Fibroblast of villous mesenchyme (primary cell): ENCODE measurements around the gene LRRTM2. TPM values are rescaled to one million over a fixed set of nuclear protein-coding genes. Genes with fewer than 3 reads are reported as not detected.
A peak's percentile ranks its signal among the peaks of the same experiment; 100 is the strongest.

ENCODE experiments used
- DNase-seq: peaks from one replicate; pipeline ENCODE4 v3.0.0-alpha.2; 2010; ENCODE audit warnings: low read depth
- H3K4me3 ChIP-seq: 2 replicates; pipeline ENCODE4 v1.5.1; 2011; ENCODE audit warnings: low read depth, mild to moderate bottlenecking, low read length
- CTCF ChIP-seq: IDR thresholded peaks from 2 replicates; pipeline ENCODE4 v1.5.1; 2012; ENCODE audit warnings: low read depth, mild to moderate bottlenecking, low read length; ENCODE audit not compliant: insufficient read depth
- total RNA-seq: library from RNA; depleted of rRNA; stranded (reverse); fragments of >200 nt; gene quantifications from 2 replicates; pipeline ENCODE4 v1.2.3, GENCODE V29; 2012

LRRTM2 gene
- total RNA-seq, 1 donor: under 0.01 TPM

GRCh38 chr5:138884554-138884953, 9.4 kb upstream of the LRRTM2 start:
- no peak for TF ChIP-seq CTCF

GRCh38 chr5:138884094-138884493, 9.0 kb upstream of the LRRTM2 start:
- TF ChIP-seq CTCF: no peak
- DNase-seq: no peak
- no peak overlapping the region for H3K4me3 ChIP-seq

More at GRCh38 chr5:138884554-138884953, 9.4 kb upstream of the LRRTM2 start:
- DNase-seq: no peak
- no peak overlapping the region for H3K4me3 ChIP-seq

GRCh38 chr5:138883211-138883610, 8.1 kb upstream of the LRRTM2 start:
- TF ChIP-seq CTCF: no peak
- DNase-seq: no peak

GRCh38 chr5:138878437-138879235, 3.5 kb upstream of the LRRTM2 start:
- TF ChIP-seq CTCF: no peak
- no peak overlapping the region for H3K4me3 ChIP-seq
- DNase-seq: no peak

More at GRCh38 chr5:138883211-138883610, 8.1 kb upstream of the LRRTM2 start:
- no peak overlapping the region for H3K4me3 ChIP-seq

GRCh38 chr5:138876811-138877210, 1.7 kb upstream of the LRRTM2 start:
- DNase-seq: no peak
- TF ChIP-seq CTCF: no peak
- H3K4me3 ChIP-seq: no peak overlapping the region

- no peak for DNase-seq
- no peak for TF ChIP-seq CTCF
- H3K4me3 ChIP-seq: no peak overlapping the region
Observed at GRCh38 chr5:138875946-138876345, 811 bp upstream of the LRRTM2 start.

- H3K4me3 ChIP-seq: peak overlapping the region; percentile 17
- DNase-seq: no peak
- TF ChIP-seq CTCF: no peak
Observed at GRCh38 chr5:138875552-138875875, 379 bp upstream of the LRRTM2 start.
